Mucosa of rectum (tissue), 2 donors: ENCODE measurements around the gene UNC5B.

Source experiments
- H3K27ac ChIP-seq, 2 donors: one replicate each; pipeline ENCODE4 v1.7.0; 2013; ENCODE audit warnings: inconsistent platforms in 2 of 2, low read depth in 2 of 2, low read length in 2 of 2
- H3K27me3 ChIP-seq, 2 donors: one replicate each; pipeline ENCODE4 v1.7.0; 2013; ENCODE audit warnings: low read length in 2 of 2; ENCODE audit not compliant: control insufficient read depth in 2 of 2, insufficient read depth in 2 of 2
- H3K36me3 ChIP-seq, 2 donors: one replicate each; pipeline ENCODE4 v1.7.0; 2013; ENCODE audit warnings: low read length in 2 of 2; ENCODE audit not compliant: control insufficient read depth in 2 of 2, insufficient read depth in 2 of 2
- H3K4me1 ChIP-seq, 2 donors: one replicate each; pipeline ENCODE4 v1.7.0; 2013; ENCODE audit warnings: low read length in 2 of 2, mild to moderate bottlenecking in 1 of 2; ENCODE audit not compliant: control insufficient read depth in 2 of 2, insufficient read depth in 2 of 2
- H3K4me3 ChIP-seq, 2 donors: one replicate each; pipeline ENCODE4 v1.7.0; 2013; ENCODE audit warnings: low read length in 2 of 2
- H3K9ac ChIP-seq, 2 donors: one replicate each; pipeline ENCODE4 v1.7.0; 2013; ENCODE audit warnings: low read length in 2 of 2, low read depth in 1 of 2, mild to moderate bottlenecking in 1 of 2
- H3K9me3 ChIP-seq, 2 donors: one replicate each; pipeline ENCODE4 v1.7.0; 2013; ENCODE audit warnings: low read length in 2 of 2; ENCODE audit not compliant: control insufficient read depth in 2 of 2
- donor health status: healthy.
- donor health status: Normal muscosa, but diverticular disease.

Gene UNC5B

GRCh38 chr10:71220689-71221540 lies 8.5 kb downstream of the UNC5B start:
- Histone ChIP-seq H3K4me3 (no peak overlapping the region), H3K27ac (no peak overlapping the region), H3K36me3 (no peaks in the 10 kb centered on the region), H3K4me1 (peaks cover 7 to 15% of the 10 kb centered on the region in 2 donors), H3K9ac (no peak overlapping the region), H3K9me3 (no peaks in the 10 kb centered on the region), H3K27me3 (peaks cover 0 to 9% of the 10 kb centered on the region in 2 donors)

GRCh38 chr10:71221586-71222202 lies 9.3 kb downstream of the UNC5B start:
- Histone ChIP-seq H3K27ac (no peak overlapping the region), H3K9me3 (no peaks in the 10 kb centered on the region), H3K36me3 (no peaks in the 10 kb centered on the region), H3K27me3 (peaks cover 0 to 4% of the 10 kb centered on the region in 2 donors), H3K4me3 (no peak overlapping the region), H3K9ac (no peak overlapping the region), H3K4me1 (peaks cover 4 to 12% of the 10 kb centered on the region in 2 donors)

- no peak overlapping the region for H3K27ac ChIP-seq
- H3K36me3 ChIP-seq = no peaks in the 10 kb centered on the region
- no peaks in the 10 kb centered on the region for H3K9me3 ChIP-seq
- peaks cover 2 to 8% of the 10 kb centered on the region in 2 donors for H3K4me1 ChIP-seq
- H3K4me3 ChIP-seq = no peak overlapping the region
- no peak overlapping the region for H3K9ac ChIP-seq
- H3K27me3 ChIP-seq = peaks cover 0 to 4% of the 10 kb centered on the region in 2 donors
Measured at GRCh38 chr10:71222601-71223346, 10.4 kb downstream of the UNC5B start.

GRCh38 chr10:71223347-71224058 lies 11.1 kb downstream of the UNC5B start:
- Histone ChIP-seq H3K9ac (no peak overlapping the region), H3K27ac (no peak overlapping the region), H3K36me3 (no peaks in the 10 kb centered on the region), H3K27me3 (peaks cover 0 to 4% of the 10 kb centered on the region in 2 donors), H3K4me1 (peaks cover 0 to under 1% of the 10 kb centered on the region in 2 donors), H3K9me3 (no peaks in the 10 kb centered on the region), H3K4me3 (no peak overlapping the region)

- Histone ChIP-seq H3K9me3 (no peaks in the 10 kb centered on the region), H3K27me3 (peaks cover 0 to 3% of the 10 kb centered on the region in 2 donors), H3K4me3 (no peak overlapping the region), H3K9ac (no peak overlapping the region), H3K36me3 (no peaks in the 10 kb centered on the region), H3K4me1 (peaks cover 0 to 3% of the 10 kb centered on the region in 2 donors), H3K27ac (no peak overlapping the region)
Measured at GRCh38 chr10:71225291-71226058, 13.1 kb downstream of the UNC5B start.

GRCh38 chr10:71228875-71229675 lies 16.7 kb downstream of the UNC5B start:
- Histone ChIP-seq H3K36me3 (no peaks in the 10 kb centered on the region), H3K9ac (no peak overlapping the region), H3K9me3 (no peaks in the 10 kb centered on the region), H3K27ac (no peak overlapping the region), H3K27me3 (no peaks in the 10 kb centered on the region), H3K4me1 (peaks cover 20 to 31% of the 10 kb centered on the region in 2 donors), H3K4me3 (no peak overlapping the region)

GRCh38 chr10:71229726-71230655 lies 17.6 kb downstream of the UNC5B start:
- Histone ChIP-seq H3K9ac (no peak overlapping the region), H3K4me3 (no peak overlapping the region), H3K27me3 (no peaks in the 10 kb centered on the region), H3K9me3 (no peaks in the 10 kb centered on the region), H3K4me1 (peaks cover 25 to 37% of the 10 kb centered on the region in 2 donors), H3K27ac (no peak overlapping the region), H3K36me3 (no peaks in the 10 kb centered on the region)

GRCh38 chr10:71230656-71231025 lies 18.3 kb downstream of the UNC5B start:
- Histone ChIP-seq H3K27ac (no peak overlapping the region), H3K4me3 (no peak overlapping the region), H3K9me3 (no peaks in the 10 kb centered on the region), H3K4me1 (peaks cover 25 to 40% of the 10 kb centered on the region in 2 donors), H3K27me3 (no peaks in the 10 kb centered on the region), H3K9ac (no peak overlapping the region), H3K36me3 (no peaks in the 10 kb centered on the region)
